Measurements from ENCODE around the gene SERPINA1. TPM values are rescaled to one million over a fixed set of nuclear protein-coding genes. Genes with fewer than 3 reads are reported as not detected.

The SERPINA1 gene
- total and polyA plus RNA-seq, 8 donors, result 10.5 to 1,332 (median 80.3) TPM

- no peaks in the 10 kb centered on the region for H3K9me3 ChIP-seq
- peaks cover 0 to 4% (median 0%) of the 10 kb centered on the region in 3 donors for H3K27me3 ChIP-seq
- WGBS, 5 donors, result 66 to 81% (median 69%) methylated on average over 7 of the region's 7 CpGs
- intact Hi-C loops (cut with DNase I; ENCODE audit: low total_unique reads), result no loop called here
- no peak for TF ChIP-seq EP300 (IDR thresholded peaks at IDR 0.05)
- no peak for TF ChIP-seq POLR2AphosphoS5 (IDR thresholded peaks at IDR 0.05)
- TF ChIP-seq POLR2A (IDR thresholded peaks at IDR 0.05), result no peak
- no peak for TF ChIP-seq CTCF (IDR thresholded peaks at IDR 0.05)
- no peak overlapping the region for H3K27ac ChIP-seq
- no peaks in the 10 kb centered on the region for H3K4me1 ChIP-seq
- no peak for DNase-seq
- H3K4me3 ChIP-seq, result no peak overlapping the region
- H3K36me3 ChIP-seq, result no peaks in the 10 kb centered on the region
Measured at GRCh38 chr14:94332063-94332583, 56.3 kb downstream of the SERPINA1 start.

- no peak overlapping the region for H3K27ac ChIP-seq
- WGBS, 5 donors, result 90 to 96% (median 92%) methylated on average over 5 of the region's 5 CpGs
- no peaks in the 10 kb centered on the region for H3K36me3 ChIP-seq
- no peak for TF ChIP-seq POLR2A (IDR thresholded peaks at IDR 0.05)
- H3K4me3 ChIP-seq, result no peak overlapping the region
- H3K27me3 ChIP-seq, result peaks cover 0 to 4% (median 0%) of the 10 kb centered on the region in 3 donors
- H3K9me3 ChIP-seq, result no peaks in the 10 kb centered on the region
- H3K4me1 ChIP-seq, result no peaks in the 10 kb centered on the region
- intact Hi-C loops (cut with DNase I; ENCODE audit: low total_unique reads), result no loop called here
- no peak for DNase-seq
Measured at GRCh38 chr14:94331462-94331861, 56.9 kb downstream of the SERPINA1 start.

- no peak overlapping the region for H3K4me3 ChIP-seq
- H3K27ac ChIP-seq, result no peak overlapping the region
- no peaks in the 10 kb centered on the region for H3K9me3 ChIP-seq
- intact Hi-C loops (cut with DNase I; ENCODE audit: low total_unique reads), result no loop called here
- no peak for DNase-seq
- no peaks in the 10 kb centered on the region for H3K4me1 ChIP-seq
- no peaks in the 10 kb centered on the region for H3K36me3 ChIP-seq
- TF ChIP-seq POLR2A (IDR thresholded peaks at IDR 0.05) (no peak), CTCF (IDR thresholded peaks at IDR 0.05) (no peak), POLR2AphosphoS5 (IDR thresholded peaks at IDR 0.05) (no peak), EP300 (IDR thresholded peaks at IDR 0.05) (no peak)
- WGBS, 5 donors, result 30 to 56% (median 45%) methylated on average over 2 of the region's 2 CpGs
- peaks cover 0 to 4% (median 0%) of the 10 kb centered on the region in 3 donors for H3K27me3 ChIP-seq
Measured at GRCh38 chr14:94330857-94331256, 57.5 kb downstream of the SERPINA1 start.

GRCh38 chr14:94330432-94330831, 58.0 kb downstream of the SERPINA1 start:
- H3K4me1 ChIP-seq, result no peaks in the 10 kb centered on the region
- no peaks in the 10 kb centered on the region for H3K36me3 ChIP-seq
- DNase-seq, result no peak
- no peak for TF ChIP-seq EP300 (IDR thresholded peaks at IDR 0.05)
- TF ChIP-seq POLR2A (IDR thresholded peaks at IDR 0.05), result no peak
- TF ChIP-seq CTCF (IDR thresholded peaks at IDR 0.05), result no peak
- TF ChIP-seq POLR2AphosphoS5 (IDR thresholded peaks at IDR 0.05), result no peak
- no peak overlapping the region for H3K27ac ChIP-seq
- intact Hi-C loops (cut with DNase I; ENCODE audit: low total_unique reads), result no loop called here
- H3K27me3 ChIP-seq, result peaks cover 0 to 4% (median 0%) of the 10 kb centered on the region in 3 donors
- WGBS, 5 donors, result 77 to 90% (median 88%) methylated on average over 3 of the region's 3 CpGs
- no peak overlapping the region for H3K4me3 ChIP-seq
- H3K9me3 ChIP-seq, result no peaks in the 10 kb centered on the region

GRCh38 chr14:94329857-94330256, 58.5 kb downstream of the SERPINA1 start:
- no peak overlapping the region for H3K4me3 ChIP-seq
- WGBS, 5 donors, result 86 to 94% (median 90%) methylated on average over 4 of the region's 4 CpGs
- TF ChIP-seq POLR2A (IDR thresholded peaks at IDR 0.05), result no peak
- no peak for TF ChIP-seq POLR2AphosphoS5 (IDR thresholded peaks at IDR 0.05)
- no peak for TF ChIP-seq EP300 (IDR thresholded peaks at IDR 0.05)
- TF ChIP-seq CTCF (IDR thresholded peaks at IDR 0.05), result no peak

More at GRCh38 chr14:94329857-94330256, 58.5 kb downstream of the SERPINA1 start:
- Histone ChIP-seq H3K4me1 (no peaks in the 10 kb centered on the region), H3K27ac (no peak overlapping the region), H3K27me3 (peaks cover 0 to 4% (median 0%) of the 10 kb centered on the region in 3 donors), H3K36me3 (no peaks in the 10 kb centered on the region), H3K9me3 (no peaks in the 10 kb centered on the region)
- intact Hi-C loops (cut with DNase I; ENCODE audit: low total_unique reads), result no loop called here
- no peak for DNase-seq
